H7 (cell line): ENCODE data around the gene KCP. TPM values are rescaled to one million over a fixed set of nuclear protein-coding genes. Genes with fewer than 3 reads are reported as not detected.

Experiments used
- DNase-seq: peaks from one replicate; pipeline ENCODE4 v3.0.0; 2012
- H3K27me3 ChIP-seq: 2 replicates; pipeline ENCODE4 v1.6.0; 2011; ENCODE audit warnings: mild to moderate bottlenecking, low read length; ENCODE audit not compliant: control insufficient read depth, insufficient read depth
- H3K36me3 ChIP-seq: replicated peaks from 2 replicates; pipeline ENCODE4 v1.5.1; 2011; ENCODE audit warnings: low read length; ENCODE audit not compliant: control insufficient read depth, insufficient read depth
- H3K4me3 ChIP-seq: 2 replicates; pipeline ENCODE4 v1.5.1; 2011; ENCODE audit warnings: low read depth, mild to moderate bottlenecking, control low read depth, low read length, moderate library complexity; ENCODE audit not compliant: insufficient read depth
- total RNA-seq: library from RNA; depleted of rRNA; stranded (reverse); fragments of >200 nt; shearing (Covaris generic); gene quantifications from 2 replicates; pipeline ENCODE4 v1.2.3, GENCODE V29; 2014

KCP gene
- total RNA-seq, 1 experiment from 2014 or later, result 3.4 TPM

DNA sequence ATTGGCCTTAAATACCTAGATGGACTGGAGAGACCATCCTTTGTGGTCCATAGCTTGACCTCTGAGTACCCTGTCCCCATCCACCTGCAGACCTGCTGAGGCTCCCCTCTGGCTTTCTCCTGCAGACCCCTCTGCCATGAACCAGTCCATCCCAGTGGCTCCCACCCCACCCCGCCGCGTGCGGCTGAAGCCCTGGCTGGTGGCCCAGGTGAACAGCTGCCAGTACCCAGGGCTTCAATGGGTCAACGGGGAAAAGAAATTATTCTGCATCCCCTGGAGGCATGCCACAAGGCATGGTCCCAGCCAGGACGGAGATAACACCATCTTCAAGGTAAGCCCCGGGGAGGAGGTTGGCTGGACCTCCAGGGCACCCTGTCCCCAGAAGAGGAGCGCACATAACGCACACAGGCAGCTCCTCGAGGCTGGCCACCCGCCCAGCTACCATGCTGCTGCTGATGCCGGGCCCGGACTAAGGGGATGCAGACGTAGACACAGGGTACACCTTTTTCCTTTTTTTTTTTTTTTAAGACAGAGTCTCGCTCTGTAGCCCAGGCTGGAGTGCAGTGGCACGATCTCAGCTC, 31.5 kb upstream of the KCP start:
- H3K36me3 ChIP-seq, result no peaks in the 10 kb centered on the region

DNA sequence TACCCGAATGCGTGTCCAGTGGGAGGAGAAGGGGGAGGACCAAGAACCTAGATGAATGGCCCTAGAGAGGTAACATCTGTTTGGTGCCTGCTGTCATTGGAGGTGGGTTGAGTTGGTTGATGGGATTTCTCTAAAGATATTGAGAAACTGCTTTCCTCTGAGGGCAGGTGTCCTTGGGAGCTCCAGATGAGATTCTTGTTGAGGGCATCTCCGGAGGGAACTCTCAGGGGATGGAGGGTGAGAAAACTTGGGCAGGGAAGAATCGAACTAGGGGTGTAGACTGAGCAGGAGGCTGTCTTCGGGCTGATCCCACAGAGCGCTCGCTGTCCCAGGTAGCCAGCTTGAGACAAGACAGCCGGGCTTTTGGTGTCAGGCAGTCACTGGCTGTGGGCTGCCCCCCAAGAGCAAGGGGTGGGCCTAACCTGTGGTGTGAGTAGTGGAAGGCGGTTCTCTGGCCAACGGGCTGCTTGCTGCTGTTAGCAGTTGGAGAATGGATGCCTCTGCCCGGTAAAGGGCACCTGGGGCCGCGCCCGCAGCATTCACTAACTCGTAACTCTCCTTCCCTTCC, 30.9 kb upstream of the KCP start:
- no peaks in the 10 kb centered on the region for H3K36me3 ChIP-seq
- DNase-seq, result peak; percentile 51
- no peak overlapping the region for H3K4me3 ChIP-seq
- peaks cover 34% of the 10 kb centered on the region for H3K27me3 ChIP-seq

More for the DNA sequence above, 31.5 kb upstream of the KCP start:
- peaks cover 29% of the 10 kb centered on the region for H3K27me3 ChIP-seq
- no peak overlapping the region for H3K4me3 ChIP-seq
- peak; percentile 51 for DNase-seq

DNA sequence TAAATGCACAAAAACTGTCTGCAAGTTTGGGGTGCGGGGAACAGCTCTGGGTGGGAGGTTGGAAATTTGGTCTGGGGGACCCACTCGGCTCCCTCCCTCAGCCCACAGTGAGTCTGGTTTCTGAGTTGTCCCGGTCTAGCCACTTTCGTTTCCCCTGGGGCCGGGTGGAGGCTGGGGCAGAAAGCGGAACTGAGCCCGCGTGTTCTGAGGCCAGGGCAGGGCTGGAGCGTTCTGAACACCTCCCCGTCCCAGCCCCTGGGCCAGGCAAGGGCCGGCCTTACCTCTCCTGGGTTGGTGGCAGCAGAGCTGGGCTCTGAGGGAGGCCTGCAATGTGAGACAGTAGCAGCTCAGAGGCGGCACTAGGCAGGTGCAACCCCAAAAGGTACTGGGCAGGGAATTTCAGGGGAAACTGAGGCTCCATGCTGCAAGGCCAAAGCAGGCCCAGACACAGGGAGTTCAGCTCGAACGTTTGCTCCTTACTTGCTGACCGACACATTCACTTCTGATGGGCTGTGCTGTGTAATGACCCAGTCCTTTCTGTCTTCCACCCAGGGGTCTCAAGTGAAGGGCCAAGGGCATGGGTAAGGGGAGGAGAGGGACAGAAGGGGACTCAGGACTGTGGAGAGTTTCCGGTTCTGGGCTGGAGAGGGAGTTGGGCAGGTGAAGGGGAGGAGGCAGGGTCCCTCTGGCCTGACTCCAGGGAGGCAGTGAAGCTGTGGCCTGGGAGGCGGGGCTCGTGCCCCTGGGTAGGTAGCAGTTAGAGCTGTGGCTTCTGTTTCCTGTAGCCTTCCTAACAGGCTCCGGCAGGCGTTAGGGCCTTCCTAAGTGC, 30.2 kb upstream of the KCP start:
- Histone ChIP-seq H3K36me3 (no peaks in the 10 kb centered on the region), H3K4me3 (no peak overlapping the region), H3K27me3 (peaks cover 34% of the 10 kb centered on the region)
- DNase-seq, result peak; percentile 74

DNA sequence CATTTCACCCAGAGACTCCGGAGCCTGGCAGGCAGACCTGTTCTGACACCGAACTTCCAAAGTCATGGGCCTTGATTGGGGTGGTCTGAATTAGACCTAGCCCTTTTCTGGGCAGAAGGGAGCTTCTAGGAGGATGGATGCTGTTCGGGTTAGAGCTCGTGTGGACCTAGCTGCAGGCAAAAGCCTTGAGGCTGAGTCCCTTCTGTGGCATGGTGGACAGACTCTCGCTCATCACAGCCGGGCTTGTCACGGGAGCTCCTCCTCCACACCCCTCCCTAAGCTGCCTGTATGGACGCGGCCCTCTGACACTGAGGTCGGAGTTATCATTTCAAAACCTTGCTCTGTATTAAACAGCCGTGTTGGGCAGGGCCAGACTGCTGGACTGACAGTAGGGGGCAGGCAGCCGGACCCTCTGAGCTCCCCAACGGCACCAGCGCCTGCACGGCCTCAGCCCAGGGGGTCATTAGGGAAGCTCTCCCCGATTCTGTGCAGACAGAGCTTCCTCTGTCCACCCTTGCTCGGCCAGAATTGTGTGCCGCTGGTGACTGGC, 29.4 kb upstream of the KCP start:
- H3K27me3 ChIP-seq, result peaks cover 34% of the 10 kb centered on the region
- H3K36me3 ChIP-seq, result no peaks in the 10 kb centered on the region
- H3K4me3 ChIP-seq, result no peak overlapping the region
- DNase-seq, result peak; percentile 53

DNA sequence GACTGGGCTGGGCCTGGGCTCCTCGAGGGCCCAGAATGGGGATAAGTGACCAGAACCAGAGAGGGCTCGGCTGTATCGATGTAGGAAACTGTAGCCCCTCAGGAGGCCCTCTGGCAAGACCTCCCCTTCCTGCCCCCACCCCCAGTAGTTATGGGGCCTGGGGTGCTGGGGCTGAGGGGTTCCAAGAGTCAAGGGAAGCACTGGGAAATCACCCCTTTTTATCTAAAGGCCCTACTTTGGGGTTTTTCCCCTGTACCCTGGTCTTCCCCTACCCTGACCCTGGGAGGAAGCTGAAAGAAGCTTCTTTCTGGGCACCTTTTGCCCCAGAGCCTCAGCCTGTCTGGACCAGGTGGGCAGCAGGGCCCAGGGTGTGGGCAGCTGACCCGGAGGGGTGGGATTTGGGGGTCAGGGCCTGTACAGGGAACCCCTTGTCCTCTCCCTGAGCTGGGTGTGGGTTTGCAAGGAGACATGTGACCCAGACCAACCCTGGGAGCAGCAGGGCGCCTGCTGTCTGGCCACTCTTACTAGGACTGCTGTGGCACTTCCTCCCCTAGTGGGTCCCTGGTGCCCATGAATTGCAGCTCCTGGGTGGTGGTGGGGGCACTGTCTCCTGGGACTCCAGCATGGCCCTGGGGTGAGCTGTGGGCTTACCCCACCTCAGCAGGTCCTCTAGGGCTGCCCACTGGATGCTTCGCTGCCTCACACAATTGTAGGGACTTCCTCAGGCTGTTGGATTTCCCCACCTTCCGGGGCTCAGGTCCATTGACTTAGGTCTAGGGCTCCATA, 28.8 kb upstream of the KCP start:
- Histone ChIP-seq H3K27me3 (peaks cover 34% of the 10 kb centered on the region), H3K4me3 (no peak overlapping the region; the same call in 1 of the 2 replicates), H3K36me3 (no peaks in the 10 kb centered on the region)
- DNase-seq, result peak; percentile 41

DNA sequence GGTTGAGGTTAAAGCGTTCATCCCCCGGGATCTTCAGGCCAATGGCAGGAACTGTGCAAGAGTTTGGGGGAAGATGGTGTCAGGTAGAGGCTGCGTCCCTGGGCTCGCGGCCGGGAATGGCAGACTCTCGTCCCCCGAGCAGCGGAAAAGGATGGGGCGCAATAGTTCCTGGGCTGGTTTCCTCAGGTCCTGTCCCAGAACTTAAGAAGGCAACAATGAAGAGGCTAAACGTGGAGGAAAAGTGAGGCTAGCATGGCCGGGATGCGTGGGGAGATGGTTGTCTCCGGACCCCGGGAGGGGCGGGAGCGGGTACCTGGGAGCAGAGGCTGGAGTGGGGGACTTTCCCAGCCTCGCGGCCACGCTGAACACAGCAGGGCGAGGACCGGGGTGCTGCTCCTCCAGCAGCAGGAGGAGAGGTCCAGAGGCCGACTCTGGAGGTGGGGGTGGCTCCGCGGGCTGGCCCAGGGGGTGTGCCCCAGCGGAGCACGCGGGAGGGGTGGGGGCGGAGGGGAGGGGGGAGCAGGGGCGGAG, 28.1 kb upstream of the KCP start:
- Histone ChIP-seq H3K27me3 (peaks cover 35% of the 10 kb centered on the region), H3K36me3 (no peaks in the 10 kb centered on the region), H3K4me3 (peak overlapping the region; percentile 50)
- peak; percentile 78 for DNase-seq

DNA sequence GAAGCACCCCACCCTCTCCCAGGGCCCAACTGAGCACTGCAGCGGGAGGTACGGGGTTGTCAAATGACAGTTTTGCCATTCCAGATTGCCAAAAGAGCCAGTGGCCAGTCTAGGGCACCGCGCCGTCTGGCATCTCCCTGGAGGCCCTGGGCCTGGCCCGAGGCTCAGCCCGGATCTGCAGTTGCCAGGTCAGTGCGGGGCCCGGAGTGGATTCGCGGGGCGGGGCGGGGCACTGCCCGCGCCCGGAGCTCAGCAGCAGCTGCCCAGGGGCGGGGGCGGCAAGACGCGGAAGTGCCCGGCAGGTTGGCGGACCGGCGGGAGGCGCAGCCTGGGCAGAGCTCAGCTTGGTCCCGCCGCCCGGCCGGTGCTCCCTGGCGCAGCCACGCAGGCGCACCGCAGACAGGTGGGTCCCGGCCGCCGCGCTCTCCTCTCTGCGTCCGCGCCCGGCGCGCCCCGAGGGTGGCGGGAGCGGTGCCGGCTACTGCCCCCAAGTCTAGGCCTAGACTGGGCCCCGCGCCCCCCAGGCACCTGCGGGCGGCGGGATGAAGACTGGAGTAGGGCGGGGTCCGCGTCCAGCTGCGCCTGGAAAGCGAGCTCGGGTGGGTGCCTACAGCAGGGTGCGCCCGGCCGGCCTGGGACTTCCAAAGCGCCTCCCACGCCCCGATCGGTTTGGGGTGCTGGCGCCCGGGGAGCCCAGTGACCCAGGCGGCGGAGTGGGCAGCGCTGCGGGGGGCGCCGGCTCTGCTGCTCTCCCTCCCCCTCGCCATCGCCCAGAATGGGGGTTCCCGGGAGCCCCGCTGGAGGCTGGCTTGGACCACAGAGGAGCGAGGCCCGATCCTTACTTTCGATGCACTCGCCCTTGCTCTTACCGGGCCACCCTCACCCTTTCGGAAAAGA, 27.4 kb upstream of the KCP start, which contains the start of gene IRF5:
IRF5 (plus strand) TSS at position 281 of the 897 bp plus-strand sequence. CDS start 4,155 bp downstream, outside the sequence.
- H3K36me3 ChIP-seq, result no peaks in the 10 kb centered on the region
- peaks cover 37% of the 10 kb centered on the region for H3K27me3 ChIP-seq
- peak within 1 kb of the TSS; percentile 50 for H3K4me3 ChIP-seq
- DNase-seq, result peak; percentile 87

DNA sequence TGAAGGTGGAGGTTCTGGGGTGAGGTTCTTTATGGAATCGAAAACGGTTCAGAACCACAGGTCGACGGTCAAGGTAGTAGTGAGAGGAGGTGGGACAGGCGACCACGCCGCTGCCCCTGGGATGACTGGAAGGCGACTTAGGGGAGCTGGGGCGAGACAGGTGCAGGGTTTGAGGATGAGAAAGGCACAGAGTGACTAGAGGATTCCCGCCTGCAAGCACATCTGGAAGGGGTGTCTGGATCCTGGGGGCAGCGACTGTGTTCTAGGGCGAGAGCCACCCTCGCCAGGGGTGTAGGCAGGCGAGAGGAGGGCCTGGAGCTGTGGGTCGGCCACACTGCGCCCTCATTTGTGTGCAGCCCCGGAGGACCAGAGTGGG, 26.8 kb upstream of the KCP start:
- H3K4me3 ChIP-seq, result peak overlapping the region; percentile 50; the same call in 1 of the 2 replicates

DNA sequence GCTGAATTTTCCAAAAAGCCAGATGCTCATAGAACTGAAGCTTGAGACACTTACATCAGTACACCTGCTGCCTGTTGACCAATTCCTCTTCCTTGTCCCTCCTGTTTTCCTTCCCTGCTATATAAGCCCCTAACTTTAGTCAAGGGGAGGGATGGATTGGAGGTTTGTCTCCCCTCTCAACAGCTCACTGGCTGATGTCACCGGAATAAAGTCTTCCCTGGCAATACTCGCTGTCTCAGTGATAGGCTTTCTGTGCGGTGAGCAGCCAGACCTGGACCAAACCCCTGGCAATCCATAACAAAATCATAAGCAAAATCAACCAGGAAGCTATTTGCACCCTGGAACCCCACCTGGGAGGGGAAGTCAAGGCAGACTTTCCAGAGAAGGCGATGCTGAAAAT, 26.3 kb upstream of the KCP start:
- Histone ChIP-seq H3K4me3 (no peak overlapping the region), H3K36me3 (no peaks in the 10 kb centered on the region), H3K27me3 (peaks cover 38% of the 10 kb centered on the region)
- no peak for DNase-seq

More for the DNA sequence above, 26.8 kb upstream of the KCP start:
- no peaks in the 10 kb centered on the region for H3K36me3 ChIP-seq
- no peak for DNase-seq
- H3K27me3 ChIP-seq, result peaks cover 38% of the 10 kb centered on the region

DNA sequence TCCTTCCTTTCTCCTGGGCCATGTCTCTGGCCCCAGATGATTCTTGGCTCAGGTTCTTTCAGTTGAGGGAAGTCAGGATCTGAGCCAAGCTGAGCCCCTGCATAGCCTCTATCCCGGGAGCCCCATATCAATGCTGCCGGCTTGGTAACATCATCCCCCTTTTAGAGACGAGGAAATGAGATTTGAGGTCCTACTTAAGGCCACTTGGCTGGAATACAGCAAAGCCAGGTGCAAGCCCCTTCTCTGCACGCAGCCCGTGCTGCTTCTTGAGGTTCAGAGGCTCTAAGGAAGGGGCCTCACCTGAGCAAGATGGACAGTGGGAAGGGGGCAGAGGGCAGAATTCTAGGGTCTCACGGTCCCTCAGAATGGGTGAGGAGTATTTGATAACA, 24.8 kb upstream of the KCP start:
- Histone ChIP-seq H3K27me3 (peaks cover 38% of the 10 kb centered on the region), H3K36me3 (no peaks in the 10 kb centered on the region), H3K4me3 (no peak overlapping the region)
- DNase-seq, result no peak

DNA sequence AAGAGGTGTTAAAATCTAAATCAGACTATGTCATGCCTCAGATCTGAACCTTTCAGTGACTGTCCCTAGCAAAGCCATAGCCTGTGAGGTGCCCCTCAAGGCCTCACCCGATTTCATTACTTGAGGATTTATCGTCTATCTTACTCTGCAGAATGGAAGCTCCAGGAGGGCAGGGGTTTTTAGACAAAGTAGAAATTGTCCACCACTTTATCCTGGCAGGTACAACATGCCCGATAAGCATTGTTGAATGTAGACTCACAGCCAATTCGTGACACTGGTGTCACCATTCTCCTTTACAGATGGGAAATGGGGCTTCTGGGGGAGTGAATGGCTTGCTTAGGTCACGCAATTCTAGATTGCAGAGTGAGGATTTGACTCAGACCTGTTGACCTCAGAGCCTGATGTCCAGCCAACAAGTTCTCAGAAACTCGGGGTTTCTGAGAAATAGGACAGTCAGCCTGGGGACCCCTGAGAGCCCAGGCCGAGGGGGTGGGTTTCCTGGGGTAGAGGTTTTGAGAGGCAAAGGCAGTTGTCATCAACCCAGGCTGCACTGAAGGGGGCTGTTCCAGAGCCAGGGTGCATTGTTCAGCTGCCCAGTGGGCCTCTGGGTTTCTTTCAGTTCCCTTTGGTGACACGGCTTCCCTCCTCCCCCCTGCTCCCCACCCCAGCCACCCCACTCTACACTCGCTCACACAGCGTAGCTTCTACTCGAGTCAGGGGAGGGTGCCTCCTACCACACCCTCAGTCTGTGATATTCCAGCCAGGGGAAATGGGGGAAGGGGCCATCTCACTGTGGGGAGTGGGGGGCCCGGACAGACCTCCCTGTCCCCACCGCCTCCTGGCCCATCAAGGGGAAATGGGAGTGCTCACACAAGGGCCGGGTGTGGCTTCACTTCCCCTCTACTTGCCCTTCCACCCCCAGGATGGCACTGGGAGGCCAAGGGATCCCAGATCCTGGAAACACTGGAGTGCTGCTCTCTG, 24.1 kb upstream of the KCP start:
- H3K36me3 ChIP-seq, result no peaks in the 10 kb centered on the region
- DNase-seq, result no peak
- H3K4me3 ChIP-seq, result no peak overlapping the region
- H3K27me3 ChIP-seq, result peaks cover 35% of the 10 kb centered on the region

DNA sequence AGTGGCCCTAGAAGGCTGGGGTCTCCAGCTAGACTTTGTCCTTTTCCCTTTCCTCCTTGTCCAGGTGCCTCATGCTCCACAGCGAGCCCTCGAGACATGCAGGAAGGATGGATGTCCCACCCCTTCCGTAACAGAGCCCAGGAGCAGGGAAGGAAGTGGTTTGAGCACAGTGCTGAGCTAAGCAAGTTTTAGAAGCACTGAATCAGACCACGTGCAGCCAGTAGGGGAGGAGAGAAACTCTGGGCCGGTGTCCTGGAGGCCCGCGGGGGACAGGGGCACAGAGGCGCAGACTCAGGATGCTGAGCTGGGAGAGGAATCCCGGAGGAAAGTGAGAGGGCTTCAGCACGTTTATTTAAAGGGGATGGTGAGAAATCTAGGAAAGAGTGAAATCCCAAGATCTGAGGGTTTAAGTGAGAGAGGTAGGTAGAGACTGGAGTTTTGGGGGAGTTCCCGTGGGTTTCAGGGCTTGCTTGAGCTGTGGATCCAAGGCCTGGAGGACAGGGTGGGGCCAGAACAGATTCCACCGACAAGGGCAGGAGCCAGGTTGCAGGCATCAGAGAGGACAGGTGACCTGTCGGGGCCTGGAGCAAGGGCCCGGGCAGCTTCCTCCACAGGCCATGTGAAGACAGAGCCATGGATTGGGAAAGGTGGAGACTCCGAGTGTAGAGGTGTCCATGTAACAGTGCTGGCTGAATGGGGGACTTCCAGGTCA, 22.8 kb upstream of the KCP start:
- H3K36me3 ChIP-seq, result no peaks in the 10 kb centered on the region
- H3K4me3 ChIP-seq, result no peak overlapping the region
- peaks cover 22% of the 10 kb centered on the region for H3K27me3 ChIP-seq
- peak; percentile 56 for DNase-seq
